Tibial artery (tissue), 4 donors: ENCODE measurements around the gene SMAD6.

Source experiments
- DNase-seq, 2 donors: peaks; one replicate each; pipeline ENCODE4 v3.0.0-alpha.2; 2019
- H3K27ac ChIP-seq, 2 donors: fragments of 200-600 bp; sonication (generic) in 1 of 2; 1 replicate in 1 of 2; 2 replicates in 1 of 2; pipeline ENCODE4 v1.5.1; 2018 to 2019; ENCODE audit warnings: mild to moderate bottlenecking in 1 of 2
- H3K27me3 ChIP-seq, 2 donors: fragments of 200-600 bp; sonication (generic) in 1 of 2; one replicate each; pipeline versions ENCODE4 v1.5.1 to v1.6.0; 2016 to 2019
- H3K36me3 ChIP-seq, 3 donors: fragments of 200-600 bp; sonication (generic) in 2 of 3; one replicate each; pipeline ENCODE4 v1.5.1; 2016 to 2019; ENCODE audit warnings: mild to moderate bottlenecking in 2 of 3
- H3K4me1 ChIP-seq, 4 donors: fragments of 200-600 bp; sonication (generic) in 2 of 4; 1 replicate in 3 of 4; 2 replicates in 1 of 4; pipeline ENCODE4 v1.5.1; 2016 to 2019
- H3K4me3 ChIP-seq, 2 donors: fragments of 200-600 bp; sonication (generic) in 1 of 2; 1 replicate in 1 of 2; 2 replicates in 1 of 2; pipeline ENCODE4 v1.5.1; 2018 to 2019; ENCODE audit warnings: mild to moderate bottlenecking in 2 of 2
- H3K9me3 ChIP-seq, 3 donors: fragments of 200-600 bp; sonication (generic) in 1 of 3; one replicate each; pipeline ENCODE4 v1.5.1; 2016 to 2019
- intact Hi-C: fragments of 100-400 bp; cut with DNase I; formaldehyde crosslinking; loops from one replicate; pipeline ENCODE4 v1.15.0; 2023; ENCODE audit warnings: low total_unique reads
- TF ChIP-seq, protein P1 (sequence below), 2 experiments: fragments of 200-600 bp in 1 of 2; fragments of 450-650 bp in 1 of 2; IDR thresholded peaks; one replicate each; pipeline ENCODE4 v1.5.1; 2017 to 2019; ENCODE audit warnings: antibody characterized with exemption in 2 of 2, mild to moderate bottlenecking in 1 of 2, moderate library complexity in 1 of 2

Gene SMAD6

DNA sequence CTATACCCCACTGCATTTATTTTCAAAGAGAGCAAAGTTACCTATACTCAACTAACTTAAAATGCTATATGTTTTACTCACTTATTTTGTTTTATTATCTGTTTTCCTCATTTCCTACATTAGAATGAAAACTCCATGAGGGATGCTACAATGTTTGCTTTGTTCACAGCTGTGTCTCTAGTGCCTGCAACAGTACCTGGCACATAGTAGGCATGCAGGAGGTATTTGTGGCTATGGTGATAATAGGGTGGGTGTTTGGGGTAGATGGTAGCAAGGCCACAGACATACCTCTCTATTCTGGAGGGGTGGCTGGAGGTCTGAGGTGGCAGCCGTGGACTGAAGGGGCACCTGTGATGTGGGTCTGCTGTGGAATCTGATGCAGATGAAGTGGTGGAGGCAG lies 24.7 kb upstream of the SMAD6 start:
- Histone ChIP-seq H3K9me3 (no peaks in the 10 kb centered on the region), H3K27ac (no peak overlapping the region), H3K4me1 (no peaks in the 10 kb centered on the region), H3K27me3 (no peaks in the 10 kb centered on the region), H3K4me3 (no peak overlapping the region), H3K36me3 (no peaks in the 10 kb centered on the region)
- DNase-seq, result no peak
- intact Hi-C loops, result no loop called here
- TF ChIP-seq, protein P1, sequence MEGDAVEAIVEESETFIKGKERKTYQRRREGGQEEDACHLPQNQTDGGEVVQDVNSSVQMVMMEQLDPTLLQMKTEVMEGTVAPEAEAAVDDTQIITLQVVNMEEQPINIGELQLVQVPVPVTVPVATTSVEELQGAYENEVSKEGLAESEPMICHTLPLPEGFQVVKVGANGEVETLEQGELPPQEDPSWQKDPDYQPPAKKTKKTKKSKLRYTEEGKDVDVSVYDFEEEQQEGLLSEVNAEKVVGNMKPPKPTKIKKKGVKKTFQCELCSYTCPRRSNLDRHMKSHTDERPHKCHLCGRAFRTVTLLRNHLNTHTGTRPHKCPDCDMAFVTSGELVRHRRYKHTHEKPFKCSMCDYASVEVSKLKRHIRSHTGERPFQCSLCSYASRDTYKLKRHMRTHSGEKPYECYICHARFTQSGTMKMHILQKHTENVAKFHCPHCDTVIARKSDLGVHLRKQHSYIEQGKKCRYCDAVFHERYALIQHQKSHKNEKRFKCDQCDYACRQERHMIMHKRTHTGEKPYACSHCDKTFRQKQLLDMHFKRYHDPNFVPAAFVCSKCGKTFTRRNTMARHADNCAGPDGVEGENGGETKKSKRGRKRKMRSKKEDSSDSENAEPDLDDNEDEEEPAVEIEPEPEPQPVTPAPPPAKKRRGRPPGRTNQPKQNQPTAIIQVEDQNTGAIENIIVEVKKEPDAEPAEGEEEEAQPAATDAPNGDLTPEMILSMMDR (IDR thresholded peaks at IDR 0.05), result no peak

DNA sequence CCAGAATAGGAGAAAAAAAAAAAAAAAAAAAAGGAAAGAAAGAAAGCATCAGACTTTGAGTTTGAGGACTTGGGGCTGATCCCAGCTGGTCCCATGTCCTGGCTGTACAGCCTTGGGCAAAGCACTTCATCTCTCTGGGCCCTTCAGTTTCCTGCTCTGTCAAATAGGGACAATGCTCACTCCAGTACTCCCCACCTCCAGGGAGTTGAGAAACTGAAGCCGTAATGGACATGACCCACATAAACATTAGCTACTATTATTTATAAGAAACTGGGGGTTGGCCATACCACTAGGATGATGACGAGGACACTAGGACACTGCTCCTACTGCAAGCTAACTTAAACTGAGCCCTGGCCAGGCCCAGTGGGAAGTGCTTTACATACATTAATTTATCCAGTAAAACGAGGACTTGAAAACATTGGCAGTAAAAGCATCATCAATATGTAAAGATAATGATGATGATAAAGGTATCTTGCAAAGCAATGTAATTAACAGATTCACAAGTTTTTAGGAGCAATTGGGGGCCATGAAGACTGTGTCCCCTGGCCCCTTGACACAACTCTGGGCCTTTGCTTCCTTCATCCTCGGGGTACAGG lies 22.9 kb upstream of the SMAD6 start:
- Histone ChIP-seq H3K27ac (no peak overlapping the region), H3K27me3 (no peaks in the 10 kb centered on the region), H3K9me3 (no peaks in the 10 kb centered on the region), H3K36me3 (no peaks in the 10 kb centered on the region), H3K4me3 (no peak overlapping the region), H3K4me1 (no peaks in the 10 kb centered on the region)
- TF ChIP-seq, protein P1 (IDR thresholded peaks at IDR 0.05), result no peak
- intact Hi-C loops, result no loop called here
- DNase-seq, result no peak

DNA sequence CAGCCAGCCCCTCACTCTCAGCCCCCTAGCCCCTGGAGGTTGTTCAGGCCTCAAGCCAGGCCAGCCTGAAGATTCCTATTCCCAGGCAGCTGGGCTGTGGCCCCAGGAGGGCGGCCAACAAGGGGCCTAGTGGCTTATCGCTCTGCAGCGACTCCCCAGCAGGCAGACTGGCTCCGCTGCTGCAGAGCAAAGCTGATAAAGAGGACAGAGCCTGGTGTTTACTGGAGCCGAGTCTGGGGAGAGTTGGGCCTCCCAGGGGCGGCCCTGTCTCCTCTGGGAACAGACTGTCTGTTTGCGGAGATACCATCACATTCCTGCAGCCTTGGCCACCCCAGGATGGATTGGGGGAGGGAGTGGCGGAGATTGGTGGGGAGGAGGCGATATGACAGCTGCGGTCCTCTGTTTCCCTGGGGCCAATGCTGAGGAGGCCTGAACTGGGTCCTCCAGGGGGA lies 22.4 kb upstream of the SMAD6 start:
- no peak overlapping the region for H3K27ac ChIP-seq
- no peak for DNase-seq
- H3K36me3 ChIP-seq, result no peaks in the 10 kb centered on the region
- TF ChIP-seq, protein P1 (IDR thresholded peaks at IDR 0.05), result no peak
- H3K9me3 ChIP-seq, result no peaks in the 10 kb centered on the region
- no peaks in the 10 kb centered on the region for H3K4me1 ChIP-seq
- intact Hi-C loops, result no loop called here
- H3K27me3 ChIP-seq, result no peaks in the 10 kb centered on the region
- no peak overlapping the region for H3K4me3 ChIP-seq

DNA sequence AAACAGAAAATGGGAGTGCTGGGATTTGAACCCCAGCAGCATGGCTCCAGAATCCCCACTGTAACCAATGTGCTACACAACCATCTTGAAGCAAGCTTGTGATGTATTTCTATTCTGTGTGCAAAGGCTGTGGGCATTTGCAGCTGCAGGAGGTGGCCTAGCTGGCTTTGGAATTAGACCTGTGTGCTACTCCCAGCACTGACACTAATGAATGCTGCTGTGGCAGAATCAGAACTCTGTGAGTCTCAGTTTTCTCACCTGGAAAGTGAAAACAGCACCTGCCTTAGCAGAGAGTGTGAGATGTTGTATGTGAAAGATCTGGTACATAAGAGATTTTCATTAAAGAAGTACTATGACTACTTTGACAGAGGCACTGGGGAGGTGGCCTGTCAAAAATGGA lies 21.5 kb upstream of the SMAD6 start:
- TF ChIP-seq, protein P1 (IDR thresholded peaks at IDR 0.05), result no peak
- H3K27ac ChIP-seq, result no peak overlapping the region
- no peaks in the 10 kb centered on the region for H3K36me3 ChIP-seq
- intact Hi-C loops, result no loop called here
- no peak overlapping the region for H3K4me3 ChIP-seq
- H3K27me3 ChIP-seq, result no peaks in the 10 kb centered on the region
- DNase-seq, result no peak
- no peaks in the 10 kb centered on the region for H3K4me1 ChIP-seq
- H3K9me3 ChIP-seq, result no peaks in the 10 kb centered on the region

DNA sequence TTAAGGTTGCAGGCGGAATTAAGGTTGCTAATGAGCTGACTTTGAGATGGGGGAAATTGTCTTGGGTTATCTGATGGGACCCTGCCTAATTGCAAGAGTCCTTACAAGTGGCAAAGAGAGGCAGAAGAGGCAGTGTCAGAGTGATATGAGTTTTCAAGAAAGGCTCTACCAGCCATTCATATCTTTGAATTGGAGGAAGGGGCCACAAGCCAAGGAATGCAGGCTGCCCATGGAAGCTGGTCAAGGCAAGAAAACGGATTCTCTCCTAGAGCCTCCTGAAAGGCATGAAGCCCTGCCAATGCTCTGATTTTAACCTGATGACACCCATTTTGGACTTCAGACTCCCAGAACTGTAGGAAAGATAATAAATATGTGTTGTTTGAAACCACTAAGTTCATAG lies 20.6 kb upstream of the SMAD6 start:
- H3K36me3 ChIP-seq, result no peaks in the 10 kb centered on the region
- H3K9me3 ChIP-seq, result no peaks in the 10 kb centered on the region
- H3K4me1 ChIP-seq, result no peaks in the 10 kb centered on the region
- intact Hi-C loops, result no loop called here
- no peak overlapping the region for H3K27ac ChIP-seq
- H3K27me3 ChIP-seq, result no peaks in the 10 kb centered on the region
- TF ChIP-seq, protein P1 (IDR thresholded peaks at IDR 0.05), result no peak
- no peak overlapping the region for H3K4me3 ChIP-seq
- no peak for DNase-seq

DNA sequence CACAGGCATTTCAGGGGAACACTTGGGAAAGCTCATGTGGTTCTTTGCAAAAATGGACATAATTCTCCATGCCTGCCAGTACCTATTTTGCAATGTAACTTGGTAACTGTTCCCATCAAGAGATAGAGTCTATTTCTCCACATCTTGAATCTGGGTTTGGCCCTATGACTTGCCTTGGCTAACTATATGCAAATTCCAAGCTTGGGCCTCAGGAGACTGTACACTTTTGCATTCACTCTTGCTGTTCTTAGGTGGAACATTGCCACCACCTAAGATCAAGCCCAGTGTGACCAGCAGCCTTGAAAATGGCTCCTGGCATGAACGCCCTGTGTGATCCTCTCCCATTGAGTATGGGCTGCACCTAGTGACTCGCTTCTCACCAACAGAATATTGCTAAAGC lies 19.8 kb upstream of the SMAD6 start:
- Histone ChIP-seq H3K27ac (no peak overlapping the region), H3K4me3 (no peak overlapping the region), H3K27me3 (no peaks in the 10 kb centered on the region), H3K9me3 (no peaks in the 10 kb centered on the region), H3K4me1 (no peaks in the 10 kb centered on the region), H3K36me3 (no peaks in the 10 kb centered on the region)
- no peak for DNase-seq
- intact Hi-C loops, result no loop called here
- TF ChIP-seq, protein P1 (IDR thresholded peaks at IDR 0.05), result no peak
